GM19240 (cell line): Measurements from ENCODE around the gene ZNF202.

ENCODE experiments used
- DNase-seq: peaks from one replicate; pipeline ENCODE4 v3.0.0; 2011; ENCODE audit warnings: low spot score; ENCODE audit not compliant: insufficient read length

ZNF202 gene

DNA sequence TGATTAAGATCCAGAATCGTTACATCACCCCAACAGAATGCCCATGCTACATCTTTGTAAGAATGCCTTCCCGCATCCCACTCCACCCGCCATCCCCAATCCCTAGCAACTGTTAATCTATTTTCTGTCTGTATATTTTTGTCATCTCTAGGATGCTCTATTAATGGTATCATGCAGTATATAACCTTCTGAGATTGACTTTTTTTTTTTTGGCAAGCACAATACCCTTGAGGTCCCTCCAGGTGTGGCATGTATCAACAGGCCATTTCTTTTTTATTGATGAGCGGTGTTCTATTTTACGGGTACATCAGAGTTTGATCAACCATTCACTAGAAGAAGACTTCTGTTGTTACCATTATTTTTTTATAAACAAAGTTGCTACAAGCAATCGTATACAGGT is 56.9 kb downstream of the ZNF202 start:
- DNase-seq, result no peak

GRCh38 chr11:123683428-123684170 is 57.9 kb downstream of the ZNF202 start:
- DNase-seq, result no peak

DNA sequence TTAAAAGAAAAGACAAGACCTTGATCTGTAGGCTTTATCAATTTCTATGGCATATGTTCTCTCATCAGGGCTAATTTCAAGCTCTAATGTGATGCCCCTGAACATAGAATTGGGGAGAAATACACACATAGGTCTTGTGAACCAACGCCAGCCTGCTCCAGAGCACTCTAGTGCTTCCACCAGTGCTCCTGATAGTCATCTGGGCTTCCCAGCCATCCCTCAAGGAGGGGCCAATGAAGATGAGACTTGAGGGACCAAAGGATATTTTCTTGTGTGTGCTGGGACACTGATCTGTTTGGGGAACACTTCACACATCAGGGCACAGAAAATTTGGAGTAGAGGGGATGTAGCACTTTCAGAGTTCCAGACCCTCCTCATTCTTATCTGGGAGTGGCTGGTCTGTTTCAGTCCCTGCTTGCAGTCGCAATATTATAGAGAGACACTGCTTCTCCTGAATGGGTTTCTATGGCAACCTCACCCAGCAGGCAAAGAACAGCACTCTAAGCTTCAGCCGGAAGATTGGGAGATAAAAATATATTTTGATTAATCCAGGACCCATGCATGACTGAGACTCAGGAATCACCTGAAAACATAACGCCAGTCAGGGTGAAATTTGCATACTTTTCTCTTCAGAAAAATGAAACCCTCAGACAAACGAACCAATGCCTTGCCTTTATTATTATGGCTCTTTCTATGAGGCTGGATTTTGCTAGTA is 58.6 kb downstream of the ZNF202 start:
- no peak for DNase-seq

DNA sequence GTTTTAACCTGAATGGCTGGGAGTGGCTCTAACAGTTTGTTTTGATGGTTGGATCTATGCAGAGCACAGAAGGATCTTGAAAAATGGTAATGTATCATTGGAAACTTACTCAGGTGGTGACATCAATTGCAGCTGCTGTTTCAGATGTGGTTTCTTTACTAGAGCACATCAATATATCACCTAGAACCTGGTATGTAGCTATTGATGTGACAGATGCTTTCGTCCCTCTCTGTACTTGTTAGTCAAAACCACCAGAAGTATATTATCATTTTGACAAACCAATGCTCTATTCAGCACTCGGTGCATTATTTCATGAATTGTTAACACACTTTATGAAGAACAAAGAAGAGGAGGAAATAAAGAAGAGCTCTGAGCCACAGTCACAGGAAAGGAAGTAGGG is 60.4 kb downstream of the ZNF202 start:
- no peak for DNase-seq

GRCh38 chr11:123678246-123678645 is 63.2 kb downstream of the ZNF202 start:
- no peak for DNase-seq

DNA sequence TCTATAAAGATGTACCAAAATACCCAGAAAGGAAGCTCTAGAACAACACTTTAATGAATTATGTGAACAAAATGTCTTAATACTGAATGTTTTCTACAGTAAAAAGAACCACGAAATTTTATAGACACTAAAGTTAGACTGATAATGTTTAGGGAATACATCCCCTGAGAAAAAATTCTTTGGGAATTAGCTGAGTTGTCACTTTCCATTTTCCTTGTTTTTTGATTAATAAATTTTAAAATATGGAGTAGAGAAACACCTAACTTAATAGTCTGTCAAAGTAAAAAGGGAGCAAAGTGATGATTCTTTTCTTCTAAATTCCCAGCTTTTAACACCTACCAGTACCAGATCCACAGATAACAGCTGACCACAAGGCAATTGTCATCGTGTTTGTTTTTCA is 64.0 kb downstream of the ZNF202 start:
- no peak for DNase-seq

DNA sequence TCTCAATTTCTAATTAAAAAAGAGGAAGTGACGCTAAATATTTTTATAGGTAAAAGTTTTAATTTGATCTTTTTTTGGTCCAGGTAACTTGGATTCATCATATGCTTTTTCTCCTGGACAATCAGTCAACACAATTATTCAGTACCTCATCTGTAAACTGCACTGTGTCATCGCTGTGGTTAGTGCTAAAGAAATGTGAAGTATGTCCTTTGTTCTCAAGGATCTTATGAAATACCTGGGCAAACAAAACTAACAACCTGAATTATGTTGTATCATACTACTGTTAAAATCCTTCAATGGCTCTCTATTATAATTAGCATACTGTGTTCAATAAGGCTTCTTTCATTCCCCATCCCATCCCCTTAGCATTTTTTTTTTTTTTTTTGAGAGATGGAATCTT is 67.2 kb downstream of the ZNF202 start:
- DNase-seq, result no peak
